HepG2 (cell line): ENCODE measurements around the gene METRN. TPM values are rescaled to one million over a fixed set of nuclear protein-coding genes. Genes with fewer than 3 reads are reported as not detected.

Source experiments
- AHDC1 ChIP-seq: sonication (generic); formaldehyde crosslinking; IDR thresholded peaks from 2 replicates; pipeline ENCODE4 v1.5.1; 2020; ENCODE audit warnings: mild to moderate bottlenecking, missing genetic modification reagents, borderline replicate concordance
- FLYWCH1 ChIP-seq: sonication (generic); formaldehyde crosslinking; IDR thresholded peaks from 2 replicates; pipeline ENCODE4 v1.8.1; 2023; ENCODE audit warnings: mild to moderate bottlenecking, missing genetic modification reagents
- FOXA3 ChIP-seq: IDR thresholded peaks from 2 replicates; pipeline ENCODE4 v1.6.1; 2016; ENCODE audit warnings: missing genetic modification reagents, missing compliant biosample characterization
- FUBP1 ChIP-seq: sonication (generic); formaldehyde crosslinking; IDR thresholded peaks from 2 replicates; pipeline ENCODE4 v1.5.1; 2020; ENCODE audit warnings: missing genetic modification reagents, mild to moderate bottlenecking, borderline replicate concordance
- GATAD1 ChIP-seq: IDR thresholded peaks from 2 replicates; pipeline ENCODE4 v1.6.1; 2016; ENCODE audit warnings: missing genetic modification reagents, missing compliant biosample characterization
- PCBP2 ChIP-seq: fragments of 200-400 bp; formaldehyde crosslinking; optimal IDR thresholded peaks from 2 replicates; pipeline ENCODE3; 2018; ENCODE audit warnings: low read length, low read depth; ENCODE audit not compliant: poor library complexity, severe bottlenecking
- PHF8 ChIP-seq: sonication (generic); formaldehyde crosslinking; IDR thresholded peaks from 2 replicates; pipeline ENCODE4 v1.5.0; 2020; ENCODE audit warnings: missing genetic modification reagents
- RAD51 ChIP-seq: fragments of 450-650 bp; IDR thresholded peaks from 2 replicates; pipeline ENCODE4 v1.6.1; 2016; ENCODE audit warnings: borderline replicate concordance
- SRSF4 ChIP-seq: fragments of 200-400 bp; formaldehyde crosslinking; IDR thresholded peaks from one replicate; pipeline ENCODE4 v1.6.1; 2018; ENCODE audit warnings: mild to moderate bottlenecking, low read depth, low read length, moderate library complexity; ENCODE audit not compliant: poor library complexity, severe bottlenecking
- TEAD2 ChIP-seq: sonication (generic); formaldehyde crosslinking; IDR thresholded peaks from 2 replicates; pipeline ENCODE4 v1.9.0; 2021; ENCODE audit warnings: missing genetic modification reagents
- U2AF1 ChIP-seq: fragments of 200-400 bp; formaldehyde crosslinking; optimal IDR thresholded peaks from 2 replicates; pipeline ENCODE3; 2017; ENCODE audit warnings: mild to moderate bottlenecking, low read depth, low read length
- YEATS2 ChIP-seq: sonication (generic); formaldehyde crosslinking; IDR thresholded peaks from 2 replicates; pipeline ENCODE4 v1.4.0; 2020; ENCODE audit warnings: missing genetic modification reagents, borderline replicate concordance
- ZBTB49 ChIP-seq: sonication (generic); formaldehyde crosslinking; IDR thresholded peaks from 2 replicates; pipeline ENCODE4 v1.4.0; 2020; ENCODE audit warnings: missing genetic modification reagents, borderline replicate concordance
- ZNF138 ChIP-seq: sonication (generic); formaldehyde crosslinking; IDR thresholded peaks from 2 replicates; pipeline ENCODE4 v1.5.0; 2020; ENCODE audit warnings: mild to moderate bottlenecking, low read depth, missing genetic modification reagents
- ZNF431 ChIP-seq: sonication (generic); formaldehyde crosslinking; IDR thresholded peaks from 2 replicates; pipeline ENCODE4 v1.9.0; 2022; ENCODE audit warnings: missing genetic modification reagents, low read depth, mild to moderate bottlenecking, borderline replicate concordance
- ZNF501 ChIP-seq: sonication (generic); formaldehyde crosslinking; IDR thresholded peaks from 2 replicates; pipeline ENCODE4 v1.5.1; 2020; ENCODE audit warnings: mild to moderate bottlenecking, moderate library complexity, missing genetic modification reagents
- ZNF556 ChIP-seq: sonication (generic); formaldehyde crosslinking; IDR thresholded peaks from 2 replicates; pipeline ENCODE4 v1.4.0; 2020; ENCODE audit warnings: mild to moderate bottlenecking, missing genetic modification reagents, borderline replicate concordance
- ZNF589 ChIP-seq: sonication (generic); formaldehyde crosslinking; conservative IDR thresholded peaks from 2 replicates; pipeline ENCODE4 v1.8.0; 2022; ENCODE audit warnings: mild to moderate bottlenecking, moderate library complexity, missing genetic modification reagents
- ZNF709 ChIP-seq: sonication (generic); formaldehyde crosslinking; IDR thresholded peaks from 2 replicates; pipeline ENCODE4 v1.5.0; 2020; ENCODE audit warnings: mild to moderate bottlenecking, missing genetic modification reagents
- ZNF883 ChIP-seq: sonication (generic); formaldehyde crosslinking; IDR thresholded peaks from 2 replicates; pipeline ENCODE4 v1.5.1; 2020; ENCODE audit warnings: mild to moderate bottlenecking, missing genetic modification reagents; ENCODE audit errors: not compliant biosample characterization
- polyA plus RNA-seq, 8 experiments: library from polyadenylated mRNA; depleted of rRNA in 3 of 8; stranded (reverse) in 7 of 8; unstranded in 1 of 8; fragments of >200 nt; fragmentation: Illumina TruSeq in 4 of 8; extraction: Trizol in 4 of 8; gene quantifications; 2 replicates each; pipeline versions ENCODE4 v1.2.1 to v1.2.3, GENCODE V29; 2011 to 2016; ENCODE audit warnings: low read depth in 4 of 8, missing spikeins in 1 of 8, mixed read lengths in 1 of 8; ENCODE audit not compliant: insufficient read depth in 1 of 8
- total RNA-seq, 5 experiments: library from RNA; depleted of rRNA; stranded (reverse); fragments of >200 nt; fragmentation: Illumina TruSeq; extraction: Trizol; gene quantifications; 2 replicates each; pipeline ENCODE4 v1.2.3, GENCODE V29; 2016; ENCODE audit warnings: low read depth in 1 of 5

Gene METRN
- total and polyA plus RNA-seq, 2 of the 13 experiments (the other 11 are each of a cell fraction or from before 2014, with no cell fraction given): 25.5 to 46.1 TPM

- TF ChIP-seq ZNF501 (no peak), FOXA3 (CRISPR knock-in tag) (no peak), ZNF431 (CRISPR knock-in tag) (no peak), PCBP2 (no peak), FLYWCH1 (CRISPR knock-in tag) (no peak), ZNF138 (CRISPR knock-in tag) (no peak), PHF8 (CRISPR knock-in tag) (peak; percentile 46), U2AF1 (no peak), ZNF556 (no peak), YEATS2 (no peak), TEAD2 (CRISPR knock-in tag) (no peak), GATAD1 (CRISPR knock-in tag) (peak; percentile 45; the same call in 1 of the 2 replicates), ZNF883 (no peak), FUBP1 (CRISPR knock-in tag) (no peak), ZBTB49 (CRISPR knock-in tag) (no peak), SRSF4 (no peak), RAD51 (no peak), ZNF709 (0 out of 2 replicates have a peak, but pooled peaks have one; percentile 5), ZNF589 (CRISPR knock-in tag) (no peak), AHDC1 (CRISPR knock-in tag) (0 out of 2 replicates have a peak, but pooled peaks have one; percentile 15)
These were observed 33.8 kb upstream of the METRN start (continued) for GRCh38 chr16:680967-681745.
